K562 (cell line): Measurements from ENCODE around the gene TXLNA. TPM values are rescaled to one million over a fixed set of nuclear protein-coding genes. Genes with fewer than 3 reads are reported as not detected.
A peak's percentile ranks its signal among the peaks of the same experiment; 100 is the strongest.

ENCODE experiments used
- FOXP1 ChIP-seq: sonication (generic); formaldehyde crosslinking; IDR thresholded peaks from 2 replicates; pipeline ENCODE4 v1.8.0; 2022; ENCODE audit warnings: mild to moderate bottlenecking, missing genetic modification reagents
- HNRNPK ChIP-seq: fragments of 200-400 bp; formaldehyde crosslinking; IDR thresholded peaks from one replicate; pipeline ENCODE4 v1.6.1; 2018; ENCODE audit warnings: mild to moderate bottlenecking, low read depth, low read length; ENCODE audit not compliant: poor library complexity, severe bottlenecking
- ILF3 ChIP-seq: fragments of 450-650 bp; IDR thresholded peaks from 2 replicates; pipeline ENCODE4 v1.6.1; 2018; ENCODE audit warnings: antibody characterized with exemption, mild to moderate bottlenecking, moderate library complexity, borderline replicate concordance
- POLR2G ChIP-seq: fragments of 200-400 bp; formaldehyde crosslinking; IDR thresholded peaks from 2 replicates; pipeline ENCODE4 v1.6.1; 2017; ENCODE audit warnings: low read depth, mild to moderate bottlenecking, antibody characterized with exemption, low read length, moderate library complexity
- SIRT6 ChIP-seq: IDR thresholded peaks from one replicate; pipeline ENCODE4 v1.6.1; 2012; ENCODE audit warnings: low read depth, mild to moderate bottlenecking, control low read depth, inconsistent platforms, low read length, moderate library complexity
- TARDBP ChIP-seq: fragments of 450-650 bp; IDR thresholded peaks from 2 replicates; pipeline ENCODE4 v1.6.1; 2016
- TSC22D4 ChIP-seq: fragments of 450-650 bp; IDR thresholded peaks from 2 replicates; pipeline ENCODE4 v1.6.1; 2016; ENCODE audit warnings: missing genetic modification characterization, missing biosample characterization, control low read depth
- ZBED1 ChIP-seq: IDR thresholded peaks from 2 replicates; pipeline ENCODE4 v1.6.1; 2014
- polyA plus RNA-seq, 8 experiments: library from polyadenylated mRNA; depleted of rRNA in 4 of 8; stranded (reverse) in 5 of 8; unstranded in 3 of 8; fragments of >200 nt; fragmentation: Nextera tagmentation in 2 of 8; fragmentation: Illumina TruSeq in 1 of 8; extraction: Ambion mirVana in 2 of 8; extraction: Trizol in 1 of 8; gene quantifications; 2 replicates each; pipeline versions ENCODE4 v1.2.1 to v1.2.3, GENCODE V29; 2011 to 2014; ENCODE audit warnings: inconsistent platforms in 1 of 8, missing spikeins in 1 of 8
- total RNA-seq, 7 experiments: library from RNA; depleted of rRNA in 6 of 7; stranded (reverse); fragments of >200 nt in 6 of 7; fragmentation: Illumina TruSeq in 2 of 7; extraction: Trizol in 2 of 7; gene quantifications; 2 replicates each; pipeline versions ENCODE4 v1.2.1 to v1.2.3, GENCODE V29; 2011 to 2021; ENCODE audit warnings: low replicate concordance in 1 of 7
- TF ChIP-seq, protein P1 (sequence below): IDR thresholded peaks from 2 replicates; pipeline ENCODE4 v1.6.1; 2012; ENCODE audit warnings: low read depth, low read length, improper control_type of control experiment, borderline replicate concordance
- TF ChIP-seq, protein P2 (sequence below): sonication (generic); formaldehyde crosslinking; IDR thresholded peaks from 2 replicates; pipeline ENCODE4 v1.8.1; 2023; ENCODE audit warnings: mild to moderate bottlenecking, missing genetic modification reagents, moderate library complexity
- TF ChIP-seq, protein P3 (sequence below): fragments of 450-650 bp; IDR thresholded peaks from 2 replicates; pipeline ENCODE4 v1.6.1; 2016; ENCODE audit warnings: borderline replicate concordance
- TF ChIP-seq, protein P4 (sequence below): fragments of 450-650 bp; formaldehyde crosslinking; IDR thresholded peaks from 2 replicates; pipeline ENCODE4 v1.4.0; 2022; ENCODE audit warnings: mild to moderate bottlenecking, moderate library complexity
- TF ChIP-seq, protein P5 (sequence below): fragments of 250-450 bp; sonication (Bioruptor Pico); IDR thresholded peaks from 2 replicates; pipeline ENCODE4 v1.5.0; 2022; ENCODE audit warnings: mild to moderate bottlenecking
- TF ChIP-seq, protein P6 (sequence below): fragments of 200-400 bp; formaldehyde crosslinking; IDR thresholded peaks from 2 replicates; pipeline ENCODE4 v1.6.1; 2017; ENCODE audit warnings: mild to moderate bottlenecking, low read depth, low read length, moderate library complexity

TXLNA gene
- total and polyA plus RNA-seq, 9 of the 15 experiments (the other 6 are each of a cell fraction or from before 2014, with no cell fraction given): 9.2 to 54.5 (median 39.3) TPM

DNA sequence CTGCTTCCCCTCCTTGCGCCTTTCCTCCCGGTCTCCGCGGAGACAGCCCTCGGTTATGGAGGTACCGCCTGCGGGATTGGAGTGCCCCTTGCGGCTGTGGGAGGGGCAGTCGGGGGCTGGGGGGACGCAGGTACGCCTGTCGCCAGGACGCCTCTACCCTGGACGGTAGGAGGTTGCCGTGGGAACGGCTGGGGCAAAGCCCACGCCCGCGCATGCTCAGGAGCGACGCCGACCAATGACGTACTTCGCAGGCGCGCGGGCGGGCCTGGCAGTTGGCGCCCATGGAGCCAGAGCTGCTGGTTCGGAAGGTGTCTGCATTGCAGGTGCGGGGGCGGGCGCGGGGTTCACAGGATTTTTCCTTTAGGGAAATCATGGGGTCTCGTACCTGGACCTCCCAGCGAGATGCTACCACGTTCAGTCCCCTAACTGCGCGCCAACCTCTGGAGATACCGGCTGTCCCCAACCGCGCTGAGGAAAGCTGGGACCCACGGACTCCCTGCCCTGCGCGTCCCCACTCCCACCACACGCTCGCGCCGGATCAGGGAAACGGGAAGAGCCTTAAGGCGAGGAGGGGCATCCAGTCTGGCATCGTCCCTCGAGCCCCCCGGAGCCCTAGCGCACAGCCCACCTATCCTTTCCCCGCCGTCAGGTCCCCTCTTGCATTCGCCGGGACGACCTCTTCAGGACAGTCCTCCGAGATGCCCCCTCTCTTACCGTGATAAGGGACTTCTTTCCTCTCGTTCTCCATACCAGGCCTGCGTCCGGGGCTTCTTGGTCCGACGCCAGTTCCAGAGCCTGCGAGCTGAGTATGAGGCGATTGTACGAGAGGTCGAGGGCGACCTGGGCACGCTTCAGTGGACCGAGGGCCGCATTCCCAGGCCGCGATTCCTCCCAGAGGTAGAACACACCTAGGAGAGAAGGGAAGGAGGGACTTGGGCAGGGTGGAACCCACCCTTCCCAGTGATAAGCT is 26.2 kb downstream of the TXLNA start, which contains the start of gene IQCC (continued):
- TF ChIP-seq, protein P1, sequence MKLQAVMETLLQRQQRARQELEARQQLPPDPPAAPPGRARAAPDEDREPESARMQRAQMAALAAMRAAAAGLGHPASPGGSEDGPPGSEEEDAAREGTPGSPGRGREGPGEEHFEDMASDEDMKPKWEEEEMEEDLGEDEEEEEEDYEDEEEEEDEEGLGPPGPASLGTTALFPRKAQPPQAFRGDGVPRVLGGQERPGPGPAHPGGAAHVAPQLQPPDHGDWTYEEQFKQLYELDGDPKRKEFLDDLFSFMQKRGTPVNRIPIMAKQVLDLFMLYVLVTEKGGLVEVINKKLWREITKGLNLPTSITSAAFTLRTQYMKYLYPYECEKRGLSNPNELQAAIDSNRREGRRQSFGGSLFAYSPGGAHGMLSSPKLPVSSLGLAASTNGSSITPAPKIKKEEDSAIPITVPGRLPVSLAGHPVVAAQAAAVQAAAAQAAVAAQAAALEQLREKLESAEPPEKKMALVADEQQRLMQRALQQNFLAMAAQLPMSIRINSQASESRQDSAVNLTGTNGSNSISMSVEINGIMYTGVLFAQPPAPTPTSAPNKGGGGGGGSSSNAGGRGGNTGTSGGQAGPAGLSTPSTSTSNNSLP: no peak
- no peak for TF ChIP-seq SIRT6
- TF ChIP-seq, protein P2, sequence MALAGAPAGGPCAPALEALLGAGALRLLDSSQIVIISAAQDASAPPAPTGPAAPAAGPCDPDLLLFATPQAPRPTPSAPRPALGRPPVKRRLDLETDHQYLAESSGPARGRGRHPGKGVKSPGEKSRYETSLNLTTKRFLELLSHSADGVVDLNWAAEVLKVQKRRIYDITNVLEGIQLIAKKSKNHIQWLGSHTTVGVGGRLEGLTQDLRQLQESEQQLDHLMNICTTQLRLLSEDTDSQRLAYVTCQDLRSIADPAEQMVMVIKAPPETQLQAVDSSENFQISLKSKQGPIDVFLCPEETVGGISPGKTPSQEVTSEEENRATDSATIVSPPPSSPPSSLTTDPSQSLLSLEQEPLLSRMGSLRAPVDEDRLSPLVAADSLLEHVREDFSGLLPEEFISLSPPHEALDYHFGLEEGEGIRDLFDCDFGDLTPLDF (CRISPR knock-in tag): peak; percentile 93
- TF ChIP-seq ILF3: no peak
- TF ChIP-seq, protein P3, sequence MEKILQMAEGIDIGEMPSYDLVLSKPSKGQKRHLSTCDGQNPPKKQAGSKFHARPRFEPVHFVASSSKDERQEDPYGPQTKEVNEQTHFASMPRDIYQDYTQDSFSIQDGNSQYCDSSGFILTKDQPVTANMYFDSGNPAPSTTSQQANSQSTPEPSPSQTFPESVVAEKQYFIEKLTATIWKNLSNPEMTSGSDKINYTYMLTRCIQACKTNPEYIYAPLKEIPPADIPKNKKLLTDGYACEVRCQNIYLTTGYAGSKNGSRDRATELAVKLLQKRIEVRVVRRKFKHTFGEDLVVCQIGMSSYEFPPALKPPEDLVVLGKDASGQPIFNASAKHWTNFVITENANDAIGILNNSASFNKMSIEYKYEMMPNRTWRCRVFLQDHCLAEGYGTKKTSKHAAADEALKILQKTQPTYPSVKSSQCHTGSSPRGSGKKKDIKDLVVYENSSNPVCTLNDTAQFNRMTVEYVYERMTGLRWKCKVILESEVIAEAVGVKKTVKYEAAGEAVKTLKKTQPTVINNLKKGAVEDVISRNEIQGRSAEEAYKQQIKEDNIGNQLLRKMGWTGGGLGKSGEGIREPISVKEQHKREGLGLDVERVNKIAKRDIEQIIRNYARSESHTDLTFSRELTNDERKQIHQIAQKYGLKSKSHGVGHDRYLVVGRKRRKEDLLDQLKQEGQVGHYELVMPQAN: peak; percentile 91; the same call in 1 of the 2 replicates
- TF ChIP-seq, protein P4, sequence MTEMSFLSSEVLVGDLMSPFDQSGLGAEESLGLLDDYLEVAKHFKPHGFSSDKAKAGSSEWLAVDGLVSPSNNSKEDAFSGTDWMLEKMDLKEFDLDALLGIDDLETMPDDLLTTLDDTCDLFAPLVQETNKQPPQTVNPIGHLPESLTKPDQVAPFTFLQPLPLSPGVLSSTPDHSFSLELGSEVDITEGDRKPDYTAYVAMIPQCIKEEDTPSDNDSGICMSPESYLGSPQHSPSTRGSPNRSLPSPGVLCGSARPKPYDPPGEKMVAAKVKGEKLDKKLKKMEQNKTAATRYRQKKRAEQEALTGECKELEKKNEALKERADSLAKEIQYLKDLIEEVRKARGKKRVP (CRISPR knock-in tag): no peak; the same call in 1 of the 2 replicates
- TF ChIP-seq TARDBP: no peak
- TF ChIP-seq, protein P5, sequence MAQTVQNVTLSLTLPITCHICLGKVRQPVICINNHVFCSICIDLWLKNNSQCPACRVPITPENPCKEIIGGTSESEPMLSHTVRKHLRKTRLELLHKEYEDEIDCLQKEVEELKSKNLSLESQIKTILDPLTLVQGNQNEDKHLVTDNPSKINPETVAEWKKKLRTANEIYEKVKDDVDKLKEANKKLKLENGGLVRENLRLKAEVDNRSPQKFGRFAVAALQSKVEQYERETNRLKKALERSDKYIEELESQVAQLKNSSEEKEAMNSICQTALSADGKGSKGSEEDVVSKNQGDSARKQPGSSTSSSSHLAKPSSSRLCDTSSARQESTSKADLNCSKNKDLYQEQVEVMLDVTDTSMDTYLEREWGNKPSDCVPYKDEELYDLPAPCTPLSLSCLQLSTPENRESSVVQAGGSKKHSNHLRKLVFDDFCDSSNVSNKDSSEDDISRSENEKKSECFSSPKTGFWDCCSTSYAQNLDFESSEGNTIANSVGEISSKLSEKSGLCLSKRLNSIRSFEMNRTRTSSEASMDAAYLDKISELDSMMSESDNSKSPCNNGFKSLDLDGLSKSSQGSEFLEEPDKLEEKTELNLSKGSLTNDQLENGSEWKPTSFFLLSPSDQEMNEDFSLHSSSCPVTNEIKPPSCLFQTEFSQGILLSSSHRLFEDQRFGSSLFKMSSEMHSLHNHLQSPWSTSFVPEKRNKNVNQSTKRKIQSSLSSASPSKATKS (CRISPR knock-in tag): no peak
- TF ChIP-seq FOXP1 (CRISPR knock-in tag): peak; percentile 88
- TF ChIP-seq TSC22D4 (tag): no peak
- no peak for TF ChIP-seq HNRNPK
- TF ChIP-seq, protein P6, sequence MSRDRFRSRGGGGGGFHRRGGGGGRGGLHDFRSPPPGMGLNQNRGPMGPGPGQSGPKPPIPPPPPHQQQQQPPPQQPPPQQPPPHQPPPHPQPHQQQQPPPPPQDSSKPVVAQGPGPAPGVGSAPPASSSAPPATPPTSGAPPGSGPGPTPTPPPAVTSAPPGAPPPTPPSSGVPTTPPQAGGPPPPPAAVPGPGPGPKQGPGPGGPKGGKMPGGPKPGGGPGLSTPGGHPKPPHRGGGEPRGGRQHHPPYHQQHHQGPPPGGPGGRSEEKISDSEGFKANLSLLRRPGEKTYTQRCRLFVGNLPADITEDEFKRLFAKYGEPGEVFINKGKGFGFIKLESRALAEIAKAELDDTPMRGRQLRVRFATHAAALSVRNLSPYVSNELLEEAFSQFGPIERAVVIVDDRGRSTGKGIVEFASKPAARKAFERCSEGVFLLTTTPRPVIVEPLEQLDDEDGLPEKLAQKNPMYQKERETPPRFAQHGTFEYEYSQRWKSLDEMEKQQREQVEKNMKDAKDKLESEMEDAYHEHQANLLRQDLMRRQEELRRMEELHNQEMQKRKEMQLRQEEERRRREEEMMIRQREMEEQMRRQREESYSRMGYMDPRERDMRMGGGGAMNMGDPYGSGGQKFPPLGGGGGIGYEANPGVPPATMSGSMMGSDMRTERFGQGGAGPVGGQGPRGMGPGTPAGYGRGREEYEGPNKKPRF: no peak
- TF ChIP-seq POLR2G: peak; percentile 92
- peak; percentile 88; the same call in 1 of the 2 replicates for TF ChIP-seq ZBED1
